HG03457 (cell line): Measurements from ENCODE around the gene MSL2.
A peak's percentile ranks its signal among the peaks of the same experiment; 100 is the strongest.
"Not testable (repeated sequence)": the region's sequence is repeated elsewhere in the genome, so short reads cannot be mapped to it uniquely, and the experiment has no call there.

Source experiments
- ATAC-seq: cut with Tn5 transposase; IDR thresholded peaks from one replicate; pipeline ENCODE4 v1.9.1; 2021; ENCODE audit warnings: moderate number of reproducible peaks; ENCODE audit not compliant: unreplicated experiment

MSL2 gene

GRCh38 chr3:136196064-136196400 is at the start of gene MSL2:
Gene MSL2 (minus strand): TSS chr3:136196335. CDS start chr3:136195113, 1,222 bp downstream.
- ATAC-seq: no peak

GRCh38 chr3:136245691-136246090 is 49.6 kb upstream of the MSL2 start:
- no peak for ATAC-seq

GRCh38 chr3:136239094-136239493 is 43.0 kb upstream of the MSL2 start:
- no peak for ATAC-seq

GRCh38 chr3:136237961-136238649 is 42.0 kb upstream of the MSL2 start:
- no peak for ATAC-seq

- ATAC-seq: no peak
Observed at GRCh38 chr3:136237103-136237502, 41.0 kb upstream of the MSL2 start.

GRCh38 chr3:136236109-136236508 is 40.0 kb upstream of the MSL2 start:
- no peak for ATAC-seq

GRCh38 chr3:136235545-136235944 is 39.4 kb upstream of the MSL2 start:
- ATAC-seq: no peak

- no peak for ATAC-seq
Observed at GRCh38 chr3:136232413-136232812, 36.3 kb upstream of the MSL2 start.

- not testable (repeated sequence) for ATAC-seq
Observed at GRCh38 chr3:136222746-136223145, 26.6 kb upstream of the MSL2 start.

GRCh38 chr3:136211547-136211946 is 15.4 kb upstream of the MSL2 start:
- ATAC-seq: no peak

GRCh38 chr3:136209921-136210320 is 13.8 kb upstream of the MSL2 start:
- no peak for ATAC-seq

- ATAC-seq: no peak
Observed at GRCh38 chr3:136207489-136208115, 11.5 kb upstream of the MSL2 start.

- not testable (repeated sequence) for ATAC-seq
Observed at GRCh38 chr3:136199219-136199618, 3.1 kb upstream of the MSL2 start.

GRCh38 chr3:136198462-136199078 is 2.4 kb upstream of the MSL2 start:
- not testable (repeated sequence) for ATAC-seq

GRCh38 chr3:136197159-136197793 is 1.1 kb upstream of the MSL2 start:
- ATAC-seq: no peak

GRCh38 chr3:136196401-136197158 is 445 bp upstream of the MSL2 start:
- peak; percentile 63 for ATAC-seq

- peak; percentile 21 for ATAC-seq
Observed at GRCh38 chr3:136195258-136196063, 674 bp downstream of the MSL2 start.

- ATAC-seq: no peak
Observed at GRCh38 chr3:136194409-136195257, 1.5 kb downstream of the MSL2 start.

GRCh38 chr3:136193278-136194054 is 2.7 kb downstream of the MSL2 start:
- ATAC-seq: no peak
